Neural cell (in vitro differentiated cells): ENCODE data around the gene CENPP.

Experiments
- EP300 ChIP-seq: fragments of 450-650 bp; conservative IDR thresholded peaks from 2 replicates; pipeline ENCODE4 v1.6.1; 2014; ENCODE audit warnings: antibody characterized with exemption, mild to moderate bottlenecking, moderate library complexity; ENCODE audit not compliant: poor library complexity, severe bottlenecking
- MXI1 ChIP-seq: fragments of 450-650 bp; conservative IDR thresholded peaks from 2 replicates; pipeline ENCODE4 v1.6.1; 2014; ENCODE audit warnings: antibody characterized with exemption, mild to moderate bottlenecking; ENCODE audit not compliant: poor library complexity, severe bottlenecking
- TF ChIP-seq, protein P1 (sequence below): fragments of 450-650 bp; IDR thresholded peaks from 2 replicates; pipeline ENCODE4 v1.5.1; 2014; ENCODE audit warnings: antibody characterized with exemption, mild to moderate bottlenecking, moderate library complexity; ENCODE audit not compliant: poor library complexity, severe bottlenecking
- TF ChIP-seq, protein P2 (sequence below): IDR thresholded peaks from 2 replicates; pipeline ENCODE4 v1.6.1; 2012; ENCODE audit warnings: borderline replicate concordance

DNA sequence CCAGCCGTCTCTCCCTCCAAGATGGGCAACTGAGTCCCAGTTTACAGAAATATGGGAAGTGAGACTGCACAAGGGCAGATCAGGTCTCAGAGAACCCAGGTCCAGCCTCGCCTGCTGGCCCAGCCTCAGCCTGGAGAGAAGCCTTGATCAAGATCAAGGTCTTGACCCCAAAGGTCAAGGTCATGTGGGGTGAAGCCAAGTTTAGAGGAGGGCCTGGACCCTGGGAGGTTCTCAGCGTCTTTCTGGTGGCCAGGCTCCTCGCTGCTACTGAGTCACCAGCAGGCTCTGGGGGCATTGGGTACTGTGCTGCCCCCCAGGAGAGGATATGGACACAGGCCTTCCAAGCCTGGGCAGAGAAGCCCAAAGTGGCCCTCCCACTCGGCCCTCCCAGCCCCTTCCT, 335.4 kb downstream of the CENPP start:
- TF ChIP-seq, protein P1, sequence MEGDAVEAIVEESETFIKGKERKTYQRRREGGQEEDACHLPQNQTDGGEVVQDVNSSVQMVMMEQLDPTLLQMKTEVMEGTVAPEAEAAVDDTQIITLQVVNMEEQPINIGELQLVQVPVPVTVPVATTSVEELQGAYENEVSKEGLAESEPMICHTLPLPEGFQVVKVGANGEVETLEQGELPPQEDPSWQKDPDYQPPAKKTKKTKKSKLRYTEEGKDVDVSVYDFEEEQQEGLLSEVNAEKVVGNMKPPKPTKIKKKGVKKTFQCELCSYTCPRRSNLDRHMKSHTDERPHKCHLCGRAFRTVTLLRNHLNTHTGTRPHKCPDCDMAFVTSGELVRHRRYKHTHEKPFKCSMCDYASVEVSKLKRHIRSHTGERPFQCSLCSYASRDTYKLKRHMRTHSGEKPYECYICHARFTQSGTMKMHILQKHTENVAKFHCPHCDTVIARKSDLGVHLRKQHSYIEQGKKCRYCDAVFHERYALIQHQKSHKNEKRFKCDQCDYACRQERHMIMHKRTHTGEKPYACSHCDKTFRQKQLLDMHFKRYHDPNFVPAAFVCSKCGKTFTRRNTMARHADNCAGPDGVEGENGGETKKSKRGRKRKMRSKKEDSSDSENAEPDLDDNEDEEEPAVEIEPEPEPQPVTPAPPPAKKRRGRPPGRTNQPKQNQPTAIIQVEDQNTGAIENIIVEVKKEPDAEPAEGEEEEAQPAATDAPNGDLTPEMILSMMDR: no peak
- TF ChIP-seq, protein P2, sequence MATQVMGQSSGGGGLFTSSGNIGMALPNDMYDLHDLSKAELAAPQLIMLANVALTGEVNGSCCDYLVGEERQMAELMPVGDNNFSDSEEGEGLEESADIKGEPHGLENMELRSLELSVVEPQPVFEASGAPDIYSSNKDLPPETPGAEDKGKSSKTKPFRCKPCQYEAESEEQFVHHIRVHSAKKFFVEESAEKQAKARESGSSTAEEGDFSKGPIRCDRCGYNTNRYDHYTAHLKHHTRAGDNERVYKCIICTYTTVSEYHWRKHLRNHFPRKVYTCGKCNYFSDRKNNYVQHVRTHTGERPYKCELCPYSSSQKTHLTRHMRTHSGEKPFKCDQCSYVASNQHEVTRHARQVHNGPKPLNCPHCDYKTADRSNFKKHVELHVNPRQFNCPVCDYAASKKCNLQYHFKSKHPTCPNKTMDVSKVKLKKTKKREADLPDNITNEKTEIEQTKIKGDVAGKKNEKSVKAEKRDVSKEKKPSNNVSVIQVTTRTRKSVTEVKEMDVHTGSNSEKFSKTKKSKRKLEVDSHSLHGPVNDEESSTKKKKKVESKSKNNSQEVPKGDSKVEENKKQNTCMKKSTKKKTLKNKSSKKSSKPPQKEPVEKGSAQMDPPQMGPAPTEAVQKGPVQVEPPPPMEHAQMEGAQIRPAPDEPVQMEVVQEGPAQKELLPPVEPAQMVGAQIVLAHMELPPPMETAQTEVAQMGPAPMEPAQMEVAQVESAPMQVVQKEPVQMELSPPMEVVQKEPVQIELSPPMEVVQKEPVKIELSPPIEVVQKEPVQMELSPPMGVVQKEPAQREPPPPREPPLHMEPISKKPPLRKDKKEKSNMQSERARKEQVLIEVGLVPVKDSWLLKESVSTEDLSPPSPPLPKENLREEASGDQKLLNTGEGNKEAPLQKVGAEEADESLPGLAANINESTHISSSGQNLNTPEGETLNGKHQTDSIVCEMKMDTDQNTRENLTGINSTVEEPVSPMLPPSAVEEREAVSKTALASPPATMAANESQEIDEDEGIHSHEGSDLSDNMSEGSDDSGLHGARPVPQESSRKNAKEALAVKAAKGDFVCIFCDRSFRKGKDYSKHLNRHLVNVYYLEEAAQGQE: no peak
- TF ChIP-seq EP300 (no peak), MXI1 (no peak)
